MM.1S (cell line): ENCODE results near the gene TAF11L4.
"Not testable (repeated sequence)": the region's sequence is repeated elsewhere in the genome, so short reads cannot be mapped to it uniquely, and the experiment has no call there.

Experiments used
- DNase-seq: peaks from one replicate; pipeline ENCODE4 v3.0.0-alpha.2; 2015
- H2AFZ ChIP-seq: fragments of 300-600 bp; sonication (generic); 2 replicates; pipeline ENCODE4 v1.6.0; 2016; ENCODE audit warnings: antibody characterized with exemption, low read length
- H3F3A ChIP-seq: fragments of 300-600 bp; sonication (generic); 2 replicates; pipeline ENCODE4 v1.6.1; 2016; ENCODE audit warnings: mild to moderate bottlenecking, antibody characterized with exemption, low read length, moderate library complexity, mixed read lengths; ENCODE audit not compliant: insufficient read depth
- H3K27ac ChIP-seq: fragments of 300-600 bp; sonication (generic); 2 replicates; pipeline ENCODE4 v1.5.1; 2016; ENCODE audit warnings: mild to moderate bottlenecking, low read length
- H3K27me3 ChIP-seq: fragments of 300-600 bp; sonication (generic); replicated peaks from 2 replicates; pipeline ENCODE4 v1.6.0; 2016; ENCODE audit warnings: low read length; ENCODE audit not compliant: insufficient read depth
- H3K36me3 ChIP-seq: fragments of 300-600 bp; sonication (generic); replicated peaks from 2 replicates; pipeline ENCODE4 v1.6.1; 2016; ENCODE audit warnings: mild to moderate bottlenecking, low read length, mixed read lengths; ENCODE audit not compliant: insufficient read depth
- H3K4me1 ChIP-seq: fragments of 300-600 bp; sonication (generic); 2 replicates; pipeline ENCODE4 v1.6.1; 2016; ENCODE audit warnings: low read length, mixed read lengths
- H3K4me2 ChIP-seq: fragments of 300-600 bp; sonication (generic); 2 replicates; pipeline ENCODE4 v1.6.0; 2016; ENCODE audit warnings: low read depth, low read length
- H3K4me3 ChIP-seq: fragments of 300-600 bp; sonication (generic); 2 replicates; pipeline ENCODE4 v1.5.1; 2016; ENCODE audit warnings: low read length, mixed read lengths
- H3K79me2 ChIP-seq: fragments of 300-600 bp; sonication (generic); 2 replicates; pipeline ENCODE4 v1.6.1; 2016; ENCODE audit warnings: mixed run types, low read length, mixed read lengths
- H3K9ac ChIP-seq: fragments of 300-600 bp; sonication (generic); 2 replicates; pipeline ENCODE4 v1.6.1; 2016; ENCODE audit warnings: low read length, mixed read lengths
- H3K9me2 ChIP-seq: fragments of 300-600 bp; sonication (generic); replicated peaks from 2 replicates; pipeline ENCODE4 v1.6.1; 2016; ENCODE audit warnings: mild to moderate bottlenecking, low read length, mixed read lengths; ENCODE audit not compliant: insufficient read depth
- H3K9me3 ChIP-seq: fragments of 300-600 bp; sonication (generic); replicated peaks from 2 replicates; pipeline ENCODE4 v1.6.1; 2016; ENCODE audit warnings: mild to moderate bottlenecking, low read length, mixed read lengths; ENCODE audit not compliant: insufficient read depth
- H4K20me1 ChIP-seq: fragments of 300-600 bp; sonication (generic); 2 replicates; pipeline ENCODE4 v1.6.1; 2016; ENCODE audit warnings: mild to moderate bottlenecking, low read length, moderate library complexity, mixed read lengths; ENCODE audit not compliant: insufficient read depth
- CTCF ChIP-seq: fragments of 300-600 bp; sonication (generic); IDR thresholded peaks from 2 replicates; pipeline ENCODE4 v1.5.1; 2016; ENCODE audit warnings: antibody characterized with exemption, low read length, mixed read lengths
- EZH2 ChIP-seq: fragments of 300-600 bp; sonication (generic); optimal IDR thresholded peaks from 2 replicates; pipeline ENCODE3; 2017; ENCODE audit warnings: low read depth, mild to moderate bottlenecking, antibody characterized with exemption, low read length, mixed read lengths
- EZH2phosphoT487 ChIP-seq: fragments of 300-600 bp; sonication (generic); IDR thresholded peaks from 2 replicates; pipeline ENCODE4 v1.6.1; 2018; ENCODE audit warnings: antibody characterized with exemption, low read length

Gene TAF11L4

DNA sequence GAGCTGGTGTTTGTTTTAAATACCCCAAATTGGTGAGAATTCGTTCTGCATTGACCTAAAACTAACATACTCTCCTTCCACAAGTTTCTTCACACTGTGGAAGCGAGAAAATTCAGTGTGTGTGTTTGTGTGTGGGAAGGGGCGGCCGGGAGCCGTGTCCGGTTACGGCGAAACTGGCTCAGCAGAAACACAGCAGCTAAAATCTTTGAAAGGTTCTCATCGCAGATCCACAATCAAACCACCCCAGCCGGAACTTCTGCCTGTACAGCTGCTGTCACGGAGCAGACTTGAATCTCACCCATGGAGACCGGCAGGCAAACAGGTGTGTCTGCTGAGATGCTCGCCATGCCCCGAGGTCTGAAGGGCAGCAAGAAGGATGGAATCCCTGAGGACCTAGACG is at the start of gene TAF11L4:
Gene TAF11L4 (plus strand): TSS at position 301 of the 400 bp plus-strand sequence.
- H2AFZ ChIP-seq, H4K20me1 ChIP-seq, H3K27ac ChIP-seq, H3K36me3 ChIP-seq, H3K4me2 ChIP-seq, H3K4me1 ChIP-seq, H3K9me3 ChIP-seq, H3K9me2 ChIP-seq, DNase-seq, H3K79me2 ChIP-seq, H3K9ac ChIP-seq, H3F3A ChIP-seq, H3K27me3 ChIP-seq, H3K4me3 ChIP-seq: not testable (repeated sequence)

DNA sequence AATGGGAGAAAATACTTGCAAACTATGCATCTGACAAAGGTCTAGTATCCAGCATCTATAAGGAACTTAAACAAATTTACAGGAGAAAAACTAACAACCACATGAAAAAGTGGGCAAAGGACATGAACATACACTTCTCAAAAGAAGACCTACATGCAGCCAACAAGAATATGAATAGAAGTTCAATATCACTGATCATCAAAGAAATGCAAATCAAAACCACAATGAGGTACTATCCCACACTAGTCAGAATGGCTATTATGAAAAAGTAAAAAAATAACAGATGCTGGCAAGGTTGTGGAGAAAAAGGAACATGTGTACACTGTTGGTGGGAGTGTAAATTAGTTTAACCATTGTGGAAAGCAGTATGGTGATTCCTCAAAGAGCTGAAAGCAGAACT is 46.5 kb upstream of the TAF11L4 start:
- DNase-seq, H3K27ac ChIP-seq, H3F3A ChIP-seq, H4K20me1 ChIP-seq, H3K79me2 ChIP-seq, H3K4me2 ChIP-seq, H3K36me3 ChIP-seq, H3K4me1 ChIP-seq, H3K4me3 ChIP-seq, H3K9ac ChIP-seq, H3K9me3 ChIP-seq, H3K9me2 ChIP-seq, H3K27me3 ChIP-seq, H2AFZ ChIP-seq: not testable (repeated sequence)

DNA sequence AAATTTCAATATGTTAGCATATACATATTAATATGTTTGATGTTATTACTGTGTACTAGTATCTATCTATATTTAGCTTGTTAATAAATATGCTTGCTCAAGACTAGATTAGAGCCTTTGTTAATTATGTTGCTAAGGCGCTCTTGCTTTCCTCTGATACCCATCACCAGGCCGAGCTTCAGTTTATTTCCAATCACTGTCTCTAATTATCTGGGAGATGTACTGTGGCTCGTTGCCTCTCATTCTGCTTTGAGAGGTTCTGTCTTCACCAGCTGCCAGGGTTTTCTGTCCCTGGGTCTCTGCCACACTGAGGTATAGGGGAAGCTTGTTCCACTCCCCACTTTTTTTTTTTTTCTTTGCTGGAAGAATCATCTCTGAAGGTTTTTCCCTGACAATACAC is 44.6 kb upstream of the TAF11L4 start:
- Histone ChIP-seq H2AFZ (no peak overlapping the region), H3K9ac (no peak overlapping the region), H3F3A (no peaks in the 10 kb centered on the region), H4K20me1 (no peaks in the 10 kb centered on the region), H3K79me2 (no peaks in the 10 kb centered on the region), H3K4me2 (no peak overlapping the region), H3K4me3 (no peak overlapping the region), H3K27me3 (no peaks in the 10 kb centered on the region), H3K4me1 (no peaks in the 10 kb centered on the region), H3K36me3 (no peaks in the 10 kb centered on the region), H3K9me3 (no peaks in the 10 kb centered on the region), H3K9me2 (no peaks in the 10 kb centered on the region), H3K27ac (no peak overlapping the region)
- no peak for DNase-seq
- TF ChIP-seq EZH2 (no peak), CTCF (no peak), EZH2phosphoT487 (no peak)

- Histone ChIP-seq H3K9me3 (no peaks in the 10 kb centered on the region), H3K79me2 (no peaks in the 10 kb centered on the region), H3K36me3 (no peaks in the 10 kb centered on the region), H2AFZ (no peak overlapping the region), H3K4me1 (no peaks in the 10 kb centered on the region), H3K4me3 (no peak overlapping the region), H3K4me2 (no peak overlapping the region), H3K27me3 (no peaks in the 10 kb centered on the region), H3K9ac (no peak overlapping the region), H3K9me2 (no peaks in the 10 kb centered on the region), H3F3A (no peaks in the 10 kb centered on the region), H3K27ac (no peak overlapping the region), H4K20me1 (no peaks in the 10 kb centered on the region)
- DNase-seq, result no peak
- TF ChIP-seq CTCF (no peak), EZH2 (no peak), EZH2phosphoT487 (no peak)
Observed at GRCh38 chr5:17477573-17478265, 43.9 kb upstream of the TAF11L4 start.
